ENCODE data around the gene ARHGAP10.
A peak's percentile ranks its signal among the peaks of the same experiment; 100 is the strongest.

Gene ARHGAP10

GRCh38 chr4:148092316-148093014, 360.6 kb downstream of the ARHGAP10 start:
- no peak for DNase-seq (ENCODE audit: low read depth, low spot score)

- DNase-seq (ENCODE audit: low read depth, low spot score) = no peak
Measured at GRCh38 chr4:148093065-148093464, 361.2 kb downstream of the ARHGAP10 start.

GRCh38 chr4:148094149-148094548, 362.3 kb downstream of the ARHGAP10 start:
- no peak for DNase-seq (ENCODE audit: low read depth, low spot score)

GRCh38 chr4:148095346-148095923, 363.5 kb downstream of the ARHGAP10 start:
- no peak for DNase-seq (ENCODE audit: low read depth, low spot score)

GRCh38 chr4:148097801-148098200, 365.9 kb downstream of the ARHGAP10 start:
- DNase-seq (ENCODE audit: low read depth, low spot score) = no peak

- DNase-seq (ENCODE audit: low read depth, low spot score) = no peak
Measured at GRCh38 chr4:148101235-148101634, 369.3 kb downstream of the ARHGAP10 start.

- no peak for DNase-seq (ENCODE audit: low read depth, low spot score)
Measured at GRCh38 chr4:148101790-148102189, 369.9 kb downstream of the ARHGAP10 start.

- no peak for DNase-seq (ENCODE audit: low read depth, low spot score)
Measured at GRCh38 chr4:148103597-148104355, 371.9 kb downstream of the ARHGAP10 start.

GRCh38 chr4:148108766-148109165, 376.9 kb downstream of the ARHGAP10 start:
- no peak for DNase-seq (ENCODE audit: low read depth, low spot score)

GRCh38 chr4:148109216-148109615, 377.3 kb downstream of the ARHGAP10 start:
- no peak for DNase-seq (ENCODE audit: low read depth, low spot score)

GRCh38 chr4:148110169-148110568, 378.3 kb downstream of the ARHGAP10 start:
- DNase-seq (ENCODE audit: low read depth, low spot score) = no peak

GRCh38 chr4:148112231-148112982, 380.5 kb downstream of the ARHGAP10 start:
- DNase-seq (ENCODE audit: low read depth, low spot score) = no peak

GRCh38 chr4:148114436-148114835, 382.5 kb downstream of the ARHGAP10 start:
- DNase-seq (ENCODE audit: low read depth, low spot score) = no peak

- DNase-seq (ENCODE audit: low read depth, low spot score) = peak; percentile 82
Measured at GRCh38 chr4:148116264-148116663, 384.4 kb downstream of the ARHGAP10 start.

GRCh38 chr4:148116969-148117368, 385.1 kb downstream of the ARHGAP10 start:
- DNase-seq (ENCODE audit: low read depth, low spot score) = no peak

GRCh38 chr4:148118179-148118578, 386.3 kb downstream of the ARHGAP10 start:
- DNase-seq (ENCODE audit: low read depth, low spot score) = no peak

GRCh38 chr4:148118633-148119032, 386.7 kb downstream of the ARHGAP10 start:
- no peak for DNase-seq (ENCODE audit: low read depth, low spot score)

- no peak for DNase-seq (ENCODE audit: low read depth, low spot score)
Measured at GRCh38 chr4:148120216-148120615, 388.3 kb downstream of the ARHGAP10 start.
